ENCODE results near the gene MED1. TPM values are rescaled to one million over a fixed set of nuclear protein-coding genes. Genes with fewer than 3 reads are reported as not detected.
"Not testable (repeated sequence)": the region's sequence is repeated elsewhere in the genome, so short reads cannot be mapped to it uniquely, and the experiment has no call there.

Gene MED1
- total RNA-seq: 1 to 10 TPM; 9.2 to 9.3 TPM

- Histone ChIP-seq H3K4me3 (peak within 1 kb of the TSS; percentile 72 to 77), H3K36me3 (replicated peaks in 1 of 2; ENCODE audit: insufficient read depth in 1 of 2, low read depth in 2 of 2) (peaks cover under 1 to 3% of the 10 kb centered on the region in 2 donors), H3K27ac (peak within 1 kb of the TSS; percentile 42 to 82 (median 76)), H3K9me3 (no peaks in the 10 kb centered on the region), H3K27me3 (no peaks in the 10 kb centered on the region), H3K4me1 (peaks cover 17% of the 10 kb centered on the region)
- ATAC-seq (peak; percentile 99), DNase-seq (peak; percentile 94 to 98 (median 96))
- peak in 2 of 3 donors; percentile 78 to 82 for TF ChIP-seq POLR2A (IDR thresholded peaks at IDR 0.05)
- TF ChIP-seq, protein P1, sequence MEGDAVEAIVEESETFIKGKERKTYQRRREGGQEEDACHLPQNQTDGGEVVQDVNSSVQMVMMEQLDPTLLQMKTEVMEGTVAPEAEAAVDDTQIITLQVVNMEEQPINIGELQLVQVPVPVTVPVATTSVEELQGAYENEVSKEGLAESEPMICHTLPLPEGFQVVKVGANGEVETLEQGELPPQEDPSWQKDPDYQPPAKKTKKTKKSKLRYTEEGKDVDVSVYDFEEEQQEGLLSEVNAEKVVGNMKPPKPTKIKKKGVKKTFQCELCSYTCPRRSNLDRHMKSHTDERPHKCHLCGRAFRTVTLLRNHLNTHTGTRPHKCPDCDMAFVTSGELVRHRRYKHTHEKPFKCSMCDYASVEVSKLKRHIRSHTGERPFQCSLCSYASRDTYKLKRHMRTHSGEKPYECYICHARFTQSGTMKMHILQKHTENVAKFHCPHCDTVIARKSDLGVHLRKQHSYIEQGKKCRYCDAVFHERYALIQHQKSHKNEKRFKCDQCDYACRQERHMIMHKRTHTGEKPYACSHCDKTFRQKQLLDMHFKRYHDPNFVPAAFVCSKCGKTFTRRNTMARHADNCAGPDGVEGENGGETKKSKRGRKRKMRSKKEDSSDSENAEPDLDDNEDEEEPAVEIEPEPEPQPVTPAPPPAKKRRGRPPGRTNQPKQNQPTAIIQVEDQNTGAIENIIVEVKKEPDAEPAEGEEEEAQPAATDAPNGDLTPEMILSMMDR (IDR thresholded peaks at IDR 0.05): no peak
- 0% methylated on average over 21 to 37 of the region's 37 CpGs for WGBS, 2 donors
- intact Hi-C loops (cut with DNase I): no loop called here
These were observed at the start of gene MED1 for GRCh38 chr17:39450847-39451581. Gene MED1, minus strand, starts transcription at chr17:39451263. Its CDS starts 201 bp downstream, at chr17:39451062.

DNA sequence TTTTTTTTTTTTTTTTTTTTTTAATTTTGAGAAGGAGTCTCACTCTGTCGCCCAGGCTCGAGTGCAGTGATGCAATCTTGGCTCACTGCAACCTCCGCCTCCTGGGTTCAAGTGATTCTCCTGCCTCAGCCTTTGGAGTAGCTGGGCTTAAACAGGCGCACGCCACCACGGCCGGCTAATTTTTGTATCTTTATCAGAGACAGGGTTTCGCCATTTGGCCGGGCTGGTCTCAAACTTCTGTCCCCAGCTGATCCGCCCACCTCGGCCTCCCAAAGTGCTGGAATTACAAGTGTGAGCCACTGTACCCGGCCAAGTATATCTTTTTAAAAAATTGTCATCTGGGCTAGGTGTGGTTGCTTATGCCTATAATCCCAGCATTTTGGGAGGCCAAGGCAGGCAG is 45.9 kb upstream of the MED1 start:
- not testable (repeated sequence) for H3K9me3 ChIP-seq, H3K27me3 ChIP-seq, H3K4me1 ChIP-seq, H3K27ac ChIP-seq, ATAC-seq, H3K4me3 ChIP-seq, DNase-seq
- intact Hi-C loops (cut with DNase I): loop anchor here (10.0 kb wide), 1 partner anchor 62 kb away; no protein-coding TSS in a partner anchor
- H3K36me3 ChIP-seq (replicated peaks in 1 of 2; ENCODE audit: insufficient read depth in 1 of 2, low read depth in 2 of 2): peaks cover 0 to 42% of the 10 kb centered on the region in 2 donors
- 90 to 96% methylated on average over 12 of the region's 12 CpGs for WGBS, 2 donors

DNA sequence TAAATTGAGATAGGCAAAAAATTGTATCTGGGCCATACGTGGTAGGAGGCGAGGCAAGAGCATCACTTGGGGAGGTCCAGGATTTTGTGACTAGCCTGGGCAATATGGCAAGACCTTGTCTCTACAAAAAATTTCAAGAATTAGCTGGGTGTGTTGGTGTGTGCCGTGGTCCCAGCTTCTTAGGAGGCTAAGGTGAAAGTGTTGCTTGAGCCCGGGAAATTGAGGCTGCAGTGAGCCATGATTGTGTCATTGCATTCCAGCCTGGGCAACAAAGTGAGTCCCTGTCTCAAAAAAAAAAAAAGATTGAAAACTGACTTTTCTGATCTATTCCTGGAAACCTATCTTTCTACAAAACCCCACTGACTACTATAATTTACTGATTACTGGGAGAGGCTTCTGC is 36.9 kb upstream of the MED1 start:
- no peaks in the 10 kb centered on the region for H3K4me1 ChIP-seq
- H3K36me3 ChIP-seq (replicated peaks in 1 of 2; ENCODE audit: insufficient read depth in 1 of 2, low read depth in 2 of 2): peaks cover 0 to 14% of the 10 kb centered on the region in 2 donors
- no peak overlapping the region for H3K4me3 ChIP-seq
- no peaks in the 10 kb centered on the region for H3K9me3 ChIP-seq
- no peak for DNase-seq
- H3K27me3 ChIP-seq: no peaks in the 10 kb centered on the region
- WGBS, 2 donors: 95 to 97% methylated on average over 4 of the region's 4 CpGs
- no peak for TF ChIP-seq POLR2A (IDR thresholded peaks at IDR 0.05)
- H3K27ac ChIP-seq: no peak overlapping the region
- ATAC-seq: no peak
- intact Hi-C loops (cut with DNase I): no loop called here

GRCh38 chr17:39487490-39487889 is 36.4 kb upstream of the MED1 start:
- not testable (repeated sequence) for ATAC-seq
- WGBS, 2 donors: 89 to 90% methylated on average over 2 to 3 of the region's 3 CpGs

DNA sequence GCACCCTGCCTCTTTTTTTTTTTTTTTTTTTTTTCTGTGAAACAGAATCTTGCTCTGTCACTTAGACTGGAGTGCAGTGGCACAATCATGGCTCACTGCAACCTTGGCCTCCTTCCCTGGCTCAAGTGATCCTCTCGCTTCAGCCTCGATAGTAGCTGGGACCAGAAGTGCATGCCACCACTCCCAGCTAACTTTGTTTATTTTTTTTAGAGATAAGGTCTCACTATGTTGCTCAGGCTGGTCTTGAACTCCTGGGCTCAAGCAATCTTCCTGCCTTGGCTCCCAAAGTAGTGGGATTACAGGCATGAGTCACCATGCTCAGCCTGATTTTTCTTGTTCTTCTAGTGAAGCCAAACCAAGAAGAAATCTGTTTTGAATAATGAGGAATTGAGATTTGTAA is 35.2 kb upstream of the MED1 start:
- ATAC-seq (no peak), DNase-seq (no peak)
- intact Hi-C loops (cut with DNase I): no loop called here
- H3K27me3 ChIP-seq: no peaks in the 10 kb centered on the region
- H3K27ac ChIP-seq: no peak overlapping the region
- no peaks in the 10 kb centered on the region for H3K9me3 ChIP-seq
- H3K36me3 ChIP-seq (replicated peaks in 1 of 2; ENCODE audit: insufficient read depth in 1 of 2, low read depth in 2 of 2): peaks cover 0 to 9% of the 10 kb centered on the region in 2 donors
- H3K4me1 ChIP-seq: no peaks in the 10 kb centered on the region
- TF ChIP-seq POLR2A (IDR thresholded peaks at IDR 0.05): no peak
- TF ChIP-seq, protein P1 (IDR thresholded peaks at IDR 0.05): no peak
- 26 to 52% methylated on average over 2 of the region's 2 CpGs for WGBS, 2 donors
- H3K4me3 ChIP-seq: no peak overlapping the region

More at GRCh38 chr17:39487490-39487889, 36.4 kb upstream of the MED1 start:
- H3K4me1 ChIP-seq; DNase-seq; H3K4me3 ChIP-seq; H3K9me3 ChIP-seq; H3K27ac ChIP-seq; H3K27me3 ChIP-seq; intact Hi-C loops (cut with DNase I): not testable (repeated sequence)
- H3K36me3 ChIP-seq (replicated peaks in 1 of 2; ENCODE audit: insufficient read depth in 1 of 2, low read depth in 2 of 2): peaks cover 0 to 11% of the 10 kb centered on the region in 2 donors

DNA sequence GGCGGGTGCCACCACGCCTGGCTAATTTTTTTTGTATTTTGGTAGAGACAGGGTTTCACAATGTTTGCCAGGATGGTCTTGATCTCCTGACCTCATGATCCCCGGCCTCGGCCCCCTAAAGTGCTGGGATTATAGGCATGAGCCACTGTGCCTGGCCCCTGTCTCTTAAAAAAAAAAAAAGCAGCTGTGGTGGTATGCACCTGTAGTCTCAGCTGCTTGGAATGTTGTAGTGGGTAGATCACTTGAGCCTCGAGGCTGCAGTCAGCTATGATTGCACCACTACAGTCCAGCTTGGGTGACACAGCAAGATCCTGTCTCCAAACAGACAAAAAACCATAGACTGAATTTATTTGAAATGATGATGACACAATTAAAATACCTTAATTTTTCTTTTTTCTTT is 34.5 kb upstream of the MED1 start:
- ATAC-seq (no peak), DNase-seq (no peak)
- no peaks in the 10 kb centered on the region for H3K27me3 ChIP-seq

More for the DNA sequence above, 34.5 kb upstream of the MED1 start:
- WGBS, 2 donors: 87 to 97% methylated on average over 5 of the region's 5 CpGs
- Histone ChIP-seq H3K27ac (no peak overlapping the region), H3K4me1 (no peaks in the 10 kb centered on the region), H3K36me3 (replicated peaks in 1 of 2; ENCODE audit: insufficient read depth in 1 of 2, low read depth in 2 of 2) (peaks cover 0 to 2% of the 10 kb centered on the region in 2 donors), H3K4me3 (no peak overlapping the region), H3K9me3 (no peaks in the 10 kb centered on the region)
- intact Hi-C loops (cut with DNase I): no loop called here
- no peak for TF ChIP-seq POLR2A (IDR thresholded peaks at IDR 0.05)
- TF ChIP-seq, protein P1 (IDR thresholded peaks at IDR 0.05): no peak

All from body of pancreas (tissue), 4 donors.